ENCODE data around the gene CST9. TPM values are rescaled to one million over a fixed set of nuclear protein-coding genes. Genes with fewer than 3 reads are reported as not detected.

CST9 gene
- total RNA-seq, 6 donors from 2014 or later: not detected

DNA sequence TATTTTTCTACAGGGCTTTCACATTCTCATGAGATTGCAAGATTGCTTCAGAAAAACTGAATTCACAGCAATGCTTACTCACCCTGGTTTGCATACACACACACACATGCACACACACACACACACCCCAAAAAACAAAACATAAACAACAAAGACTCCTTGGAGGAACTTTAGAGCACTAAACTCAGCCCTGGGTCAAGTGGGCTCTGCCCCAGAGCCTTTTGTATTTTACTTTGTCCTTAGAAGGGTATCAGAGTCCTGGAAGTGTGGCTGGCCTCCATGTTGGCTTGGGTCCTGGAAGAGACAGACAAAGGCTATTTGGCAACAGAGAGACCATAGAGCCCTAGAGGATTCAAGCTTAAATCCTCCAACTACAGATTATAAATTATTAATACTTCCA, 8.0 kb upstream of the CST9 start:
- no peaks in the 10 kb centered on the region for H3K27me3 ChIP-seq
- no peaks in the 10 kb centered on the region for H3K4me1 ChIP-seq
- no peak overlapping the region for H3K4me3 ChIP-seq
- H3K36me3 ChIP-seq: no peaks in the 10 kb centered on the region
- no peaks in the 10 kb centered on the region for H3K9me3 ChIP-seq
- ATAC-seq (ENCODE audit: low FRiP score in 2 of 2): peak in 1 of 2 donors; percentile 66
- TF ChIP-seq EP300 (IDR thresholded peaks at IDR 0.05): no peak
- DNase-seq: no peak
- no peak overlapping the region for H3K27ac ChIP-seq

GRCh38 chr20:23612396-23612795, 6.7 kb upstream of the CST9 start:
- TF ChIP-seq POLR2AphosphoS5 (IDR thresholded peaks at IDR 0.05) (no peak), POLR2A (IDR thresholded peaks at IDR 0.05) (no peak), EP300 (IDR thresholded peaks at IDR 0.05) (no peak)
- TF ChIP-seq, protein P1, sequence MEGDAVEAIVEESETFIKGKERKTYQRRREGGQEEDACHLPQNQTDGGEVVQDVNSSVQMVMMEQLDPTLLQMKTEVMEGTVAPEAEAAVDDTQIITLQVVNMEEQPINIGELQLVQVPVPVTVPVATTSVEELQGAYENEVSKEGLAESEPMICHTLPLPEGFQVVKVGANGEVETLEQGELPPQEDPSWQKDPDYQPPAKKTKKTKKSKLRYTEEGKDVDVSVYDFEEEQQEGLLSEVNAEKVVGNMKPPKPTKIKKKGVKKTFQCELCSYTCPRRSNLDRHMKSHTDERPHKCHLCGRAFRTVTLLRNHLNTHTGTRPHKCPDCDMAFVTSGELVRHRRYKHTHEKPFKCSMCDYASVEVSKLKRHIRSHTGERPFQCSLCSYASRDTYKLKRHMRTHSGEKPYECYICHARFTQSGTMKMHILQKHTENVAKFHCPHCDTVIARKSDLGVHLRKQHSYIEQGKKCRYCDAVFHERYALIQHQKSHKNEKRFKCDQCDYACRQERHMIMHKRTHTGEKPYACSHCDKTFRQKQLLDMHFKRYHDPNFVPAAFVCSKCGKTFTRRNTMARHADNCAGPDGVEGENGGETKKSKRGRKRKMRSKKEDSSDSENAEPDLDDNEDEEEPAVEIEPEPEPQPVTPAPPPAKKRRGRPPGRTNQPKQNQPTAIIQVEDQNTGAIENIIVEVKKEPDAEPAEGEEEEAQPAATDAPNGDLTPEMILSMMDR (IDR thresholded peaks at IDR 0.05): no peak
- no peak overlapping the region for H3K27ac ChIP-seq
- ATAC-seq (ENCODE audit: low FRiP score in 2 of 2) (no peak), DNase-seq (no peak)
- H3K9me3 ChIP-seq: no peaks in the 10 kb centered on the region
- WGBS, 2 donors: 57 to 66% methylated on average over 2 of the region's 2 CpGs
- no peaks in the 10 kb centered on the region for H3K27me3 ChIP-seq
- no peak overlapping the region for H3K4me3 ChIP-seq
- H3K36me3 ChIP-seq: no peaks in the 10 kb centered on the region
- H3K4me1 ChIP-seq: no peaks in the 10 kb centered on the region

GRCh38 chr20:23609486-23610109, 3.9 kb upstream of the CST9 start:
- Histone ChIP-seq H3K36me3 (no peaks in the 10 kb centered on the region), H3K27ac (no peak overlapping the region), H3K27me3 (no peaks in the 10 kb centered on the region), H3K4me1 (peaks cover 0 to 7% (median 0%) of the 10 kb centered on the region in 4 donors), H3K9me3 (no peaks in the 10 kb centered on the region), H3K4me3 (no peak overlapping the region)
- ATAC-seq (ENCODE audit: low FRiP score in 2 of 2) (no peak), DNase-seq (no peak)
- no peak for TF ChIP-seq EP300 (IDR thresholded peaks at IDR 0.05)
- no peak for TF ChIP-seq POLR2A (IDR thresholded peaks at IDR 0.05)
- TF ChIP-seq POLR2AphosphoS5 (IDR thresholded peaks at IDR 0.05): no peak
- TF ChIP-seq, protein P1 (IDR thresholded peaks at IDR 0.05): no peak
- 88 to 91% methylated on average over 5 of the region's 5 CpGs for WGBS, 2 donors

GRCh38 chr20:23608251-23608846, 2.6 kb upstream of the CST9 start:
- Histone ChIP-seq H3K4me1 (peaks cover 0 to 7% (median 0%) of the 10 kb centered on the region in 4 donors), H3K27ac (no peak overlapping the region), H3K4me3 (no peak overlapping the region), H3K36me3 (no peaks in the 10 kb centered on the region), H3K27me3 (no peaks in the 10 kb centered on the region), H3K9me3 (no peaks in the 10 kb centered on the region)
- ATAC-seq (ENCODE audit: low FRiP score in 2 of 2): no peak
- DNase-seq: peak in 1 of 2 donors; percentile 50
- TF ChIP-seq, protein P1 (IDR thresholded peaks at IDR 0.05): no peak
- TF ChIP-seq POLR2A (IDR thresholded peaks at IDR 0.05): no peak
- TF ChIP-seq POLR2AphosphoS5 (IDR thresholded peaks at IDR 0.05): no peak
- no peak for TF ChIP-seq EP300 (IDR thresholded peaks at IDR 0.05)
- WGBS, 2 donors: 71 to 81% methylated on average over 9 to 18 of the region's 18 CpGs

DNA sequence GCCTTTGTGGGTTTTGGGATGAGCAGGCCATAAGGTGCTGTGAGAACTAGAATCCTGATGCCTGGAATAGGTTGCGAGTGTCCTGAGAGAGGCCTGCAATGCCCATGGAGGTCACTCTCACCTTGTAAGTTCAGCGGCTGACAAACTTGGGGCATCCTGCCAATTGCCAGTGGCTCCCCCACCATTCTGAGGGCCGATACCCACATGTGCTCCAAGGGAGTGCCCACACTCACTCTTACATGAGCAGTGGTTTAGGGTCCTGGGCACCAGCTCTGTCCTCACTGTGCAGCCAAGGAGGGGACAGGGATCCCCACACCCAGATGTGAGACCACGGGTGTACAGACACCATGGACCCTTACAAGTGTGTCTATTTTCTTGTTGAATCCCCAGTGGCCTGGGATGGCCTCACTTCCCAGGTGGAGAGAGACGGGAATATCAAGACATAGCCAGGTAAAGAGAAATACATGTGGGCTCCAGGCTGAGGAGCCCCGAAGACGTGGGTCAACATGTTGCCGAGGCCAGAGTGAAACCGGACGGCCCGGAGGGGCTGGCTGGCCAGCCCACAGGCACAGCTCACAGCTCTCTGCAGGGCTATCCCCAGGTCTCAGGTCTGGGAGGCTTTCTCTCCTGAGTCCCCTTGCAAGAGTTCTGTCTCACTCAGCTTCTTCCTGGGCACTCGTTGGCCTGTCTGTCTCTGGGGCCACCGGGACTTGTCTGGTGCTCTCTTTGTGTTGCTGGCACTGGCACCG, 2.0 kb upstream of the CST9 start:
- no peak for ATAC-seq (ENCODE audit: low FRiP score in 2 of 2)
- WGBS, 2 donors: 87 to 95% methylated on average over 9 to 14 of the region's 14 CpGs

More for the DNA sequence above, 2.0 kb upstream of the CST9 start:
- Histone ChIP-seq H3K36me3 (no peaks in the 10 kb centered on the region), H3K27ac (no peak overlapping the region), H3K4me3 (no peak overlapping the region), H3K27me3 (no peaks in the 10 kb centered on the region), H3K9me3 (no peaks in the 10 kb centered on the region), H3K4me1 (peaks cover 0 to 7% (median 0%) of the 10 kb centered on the region in 4 donors)
- TF ChIP-seq POLR2AphosphoS5 (IDR thresholded peaks at IDR 0.05): no peak
- no peak for TF ChIP-seq EP300 (IDR thresholded peaks at IDR 0.05)
- TF ChIP-seq, protein P1 (IDR thresholded peaks at IDR 0.05): no peak
- no peak for TF ChIP-seq POLR2A (IDR thresholded peaks at IDR 0.05)
- peak in 1 of 2 donors; percentile 35 for DNase-seq
